Neural cell (in vitro differentiated cells): ENCODE measurements around the gene ZNRF2. TPM values are rescaled to one million over a fixed set of nuclear protein-coding genes. Genes with fewer than 3 reads are reported as not detected.

Experiments
- H2AFZ ChIP-seq: fragments of 200-600, 300-800 bp; sonication (generic), shearing (Covaris generic); 2 replicates; pipeline ENCODE4 v1.6.0; 2014; ENCODE audit warnings: low read depth, mild to moderate bottlenecking, antibody characterized with exemption, low read length, moderate library complexity
- H3F3A ChIP-seq: fragments of 200-600 bp; shearing (Covaris generic); 2 replicates; pipeline ENCODE4 v1.6.1; 2016; ENCODE audit warnings: mild to moderate bottlenecking, moderate library complexity, mixed read lengths, antibody characterized with exemption, low read length; ENCODE audit not compliant: insufficient read depth, poor library complexity, severe bottlenecking
- H3K27ac ChIP-seq: fragments of 200-600, 300-800 bp; sonication (generic), shearing (Covaris generic); 2 replicates; pipeline ENCODE4 v1.5.1; 2014; ENCODE audit warnings: mild to moderate bottlenecking, low read length, moderate library complexity
- H3K27me3 ChIP-seq: fragments of 300-800, 200-600 bp; sonication (generic), shearing (Covaris generic); 2 replicates; pipeline ENCODE4 v1.6.0; 2014; ENCODE audit warnings: mild to moderate bottlenecking, low read depth, low read length, moderate library complexity; ENCODE audit not compliant: insufficient read depth
- H3K36me3 ChIP-seq: fragments of 300-800, 200-600 bp; sonication (generic), shearing (Covaris generic); 2 replicates; pipeline ENCODE4 v1.5.1; 2014; ENCODE audit warnings: mild to moderate bottlenecking, antibody characterized with exemption, low read length, moderate library complexity; ENCODE audit not compliant: insufficient read depth
- H3K4me2 ChIP-seq: fragments of 300-800, 200-600 bp; sonication (generic), shearing (Covaris generic); 2 replicates; pipeline ENCODE4 v1.6.0; 2014; ENCODE audit warnings: mild to moderate bottlenecking, low read length
- H3K4me3 ChIP-seq: fragments of 300-800, 200-600 bp; sonication (generic), shearing (Covaris generic); 2 replicates; pipeline ENCODE4 v1.5.1; 2014; ENCODE audit warnings: mild to moderate bottlenecking, low read length, moderate library complexity
- H3K79me2 ChIP-seq: fragments of 200-600 bp; shearing (Covaris generic); replicated peaks from 2 replicates; pipeline ENCODE4 v1.6.0; 2014; ENCODE audit warnings: mild to moderate bottlenecking, low read length, moderate library complexity; ENCODE audit not compliant: insufficient read depth
- H3K9ac ChIP-seq: fragments of 300-800, 200-600 bp; sonication (generic), shearing (Covaris generic); 2 replicates; pipeline ENCODE4 v1.6.1; 2016; ENCODE audit warnings: mild to moderate bottlenecking, low read length, mixed read lengths
- H3K9me2 ChIP-seq: fragments of 200-600 bp; shearing (Covaris generic); 2 replicates; pipeline ENCODE4 v1.6.1; 2016; ENCODE audit warnings: mild to moderate bottlenecking, low read length, mixed read lengths; ENCODE audit not compliant: insufficient read depth
- H3K9me3 ChIP-seq: fragments of 200-600, 300-800 bp; sonication (generic), shearing (Covaris generic); 2 replicates; pipeline ENCODE4 v1.6.1; 2016; ENCODE audit warnings: mild to moderate bottlenecking, mixed run types, low read length, moderate library complexity, mixed read lengths
- H4K20me1 ChIP-seq: fragments of 200-600 bp; shearing (Covaris generic); 2 replicates; pipeline ENCODE4 v1.6.1; 2016; ENCODE audit warnings: mild to moderate bottlenecking, mixed run types; ENCODE audit not compliant: insufficient read depth
- CTCF ChIP-seq: fragments of 450-650 bp; IDR thresholded peaks from 2 replicates; pipeline ENCODE4 v1.5.1; 2014; ENCODE audit warnings: antibody characterized with exemption, mild to moderate bottlenecking, moderate library complexity; ENCODE audit not compliant: poor library complexity, severe bottlenecking
- EP300 ChIP-seq: fragments of 450-650 bp; conservative IDR thresholded peaks from 2 replicates; pipeline ENCODE4 v1.6.1; 2014; ENCODE audit warnings: antibody characterized with exemption, mild to moderate bottlenecking, moderate library complexity; ENCODE audit not compliant: poor library complexity, severe bottlenecking
- EZH2 ChIP-seq: fragments of 200-600, 300-800 bp; shearing (Covaris generic), sonication (generic); IDR thresholded peaks from 2 replicates; pipeline ENCODE4 v1.6.1; 2014; ENCODE audit warnings: antibody characterized with exemption, low read length, borderline replicate concordance, mild to moderate bottlenecking; ENCODE audit not compliant: insufficient read depth, poor library complexity, severe bottlenecking
- MXI1 ChIP-seq: fragments of 450-650 bp; conservative IDR thresholded peaks from 2 replicates; pipeline ENCODE4 v1.6.1; 2014; ENCODE audit warnings: antibody characterized with exemption, mild to moderate bottlenecking; ENCODE audit not compliant: poor library complexity, severe bottlenecking
- POLR2AphosphoS5 ChIP-seq: IDR thresholded peaks from 2 replicates; pipeline ENCODE4 v1.6.1; 2012
- RAD21 ChIP-seq: fragments of 450-650 bp; conservative IDR thresholded peaks from 2 replicates; pipeline ENCODE4 v1.6.1; 2014; ENCODE audit warnings: antibody characterized with exemption, mild to moderate bottlenecking, moderate library complexity
- REST ChIP-seq: IDR thresholded peaks from 2 replicates; pipeline ENCODE4 v1.6.1; 2012; ENCODE audit warnings: borderline replicate concordance
- SMC3 ChIP-seq: fragments of 450-650 bp; conservative IDR thresholded peaks from 2 replicates; pipeline ENCODE4 v1.6.1; 2014; ENCODE audit warnings: antibody characterized with exemption, mild to moderate bottlenecking, moderate library complexity; ENCODE audit not compliant: poor library complexity
- TAF1 ChIP-seq: IDR thresholded peaks from 2 replicates; pipeline ENCODE4 v1.6.1; 2012; ENCODE audit warnings: low read depth
- polyA plus RNA-seq: library from polyadenylated mRNA; depleted of rRNA; stranded (reverse); fragments of >200 nt; gene quantifications from 2 replicates; pipeline ENCODE4 v1.2.3, GENCODE V29; 2014

The ZNRF2 gene
- polyA plus RNA-seq, 1 donor from 2014 or later: 12.2 TPM

DNA sequence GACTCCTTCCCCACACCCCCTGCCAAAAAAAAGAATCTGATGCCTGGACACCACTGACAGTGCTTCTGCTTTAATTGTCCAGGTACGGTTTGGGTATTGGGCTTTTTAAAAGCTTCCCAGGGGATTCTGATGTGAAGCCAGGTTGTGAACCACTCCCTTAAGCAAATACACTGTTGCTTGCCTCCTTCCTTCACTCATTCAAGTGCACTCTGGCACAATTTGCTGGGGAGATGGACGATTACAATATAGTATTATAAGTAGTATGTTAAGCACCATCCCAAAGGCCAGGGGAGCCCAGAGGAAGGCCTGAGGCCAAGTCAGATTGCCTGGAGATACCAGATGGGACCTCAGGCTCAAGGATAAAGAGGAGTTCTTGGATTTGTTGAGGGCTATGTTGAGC lies 12.3 kb upstream of the ZNRF2 start:
- Histone ChIP-seq H3K9me2 (no peaks in the 10 kb centered on the region), H3K27ac (no peak overlapping the region), H3K9me3 (no peaks in the 10 kb centered on the region), H3K9ac (no peak overlapping the region), H3K36me3 (no peaks in the 10 kb centered on the region), H2AFZ (no peak overlapping the region), H4K20me1 (no peaks in the 10 kb centered on the region), H3K79me2 (no peaks in the 10 kb centered on the region), H3F3A (no peaks in the 10 kb centered on the region), H3K4me2 (no peak overlapping the region), H3K4me3 (no peak overlapping the region), H3K27me3 (no peaks in the 10 kb centered on the region)
- TF ChIP-seq MXI1 (no peak), EP300 (no peak), REST (no peak), EZH2 (no peak), RAD21 (no peak), SMC3 (no peak), POLR2AphosphoS5 (no peak), CTCF (no peak), TAF1 (no peak)

DNA sequence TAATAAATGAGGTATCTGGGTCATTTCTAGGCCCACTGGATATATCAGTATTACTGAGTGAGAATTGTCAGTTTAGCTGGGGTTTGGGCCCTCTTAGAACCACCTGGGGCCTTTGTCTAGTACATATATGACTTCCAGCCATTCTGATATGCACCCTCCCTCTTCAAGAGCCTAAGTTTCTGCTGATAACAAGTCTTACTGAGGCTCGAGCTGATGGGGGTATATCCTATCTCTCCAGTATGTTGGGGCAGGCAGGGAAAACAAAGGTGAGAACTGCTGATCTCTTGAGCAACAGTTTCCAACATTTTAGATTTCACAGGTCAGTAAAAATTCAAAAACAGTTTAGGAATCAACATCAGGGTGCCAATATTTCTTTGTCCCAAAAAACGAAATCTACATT lies 10.8 kb upstream of the ZNRF2 start:
- no peak overlapping the region for H3K9ac ChIP-seq
- H3K9me2 ChIP-seq: no peaks in the 10 kb centered on the region
- TF ChIP-seq EZH2 (no peak), POLR2AphosphoS5 (no peak), RAD21 (no peak), EP300 (no peak), REST (no peak), TAF1 (no peak), MXI1 (no peak), SMC3 (no peak), CTCF (no peak)
- H3F3A ChIP-seq: no peaks in the 10 kb centered on the region
- H3K27ac ChIP-seq: no peak overlapping the region
- no peak overlapping the region for H2AFZ ChIP-seq
- H3K9me3 ChIP-seq: no peaks in the 10 kb centered on the region
- H3K36me3 ChIP-seq: no peaks in the 10 kb centered on the region
- no peak overlapping the region for H3K4me3 ChIP-seq
- H4K20me1 ChIP-seq: no peaks in the 10 kb centered on the region
- no peak overlapping the region for H3K4me2 ChIP-seq
- no peaks in the 10 kb centered on the region for H3K27me3 ChIP-seq
- H3K79me2 ChIP-seq: no peaks in the 10 kb centered on the region
